SK-N-SH (cell line): Measurements from ENCODE around the gene HILPDA. TPM values are rescaled to one million over a fixed set of nuclear protein-coding genes. Genes with fewer than 3 reads are reported as not detected.

Experiments used
- CTCF ChIA-PET: fragments of 300-600, 350-600 bp; formaldehyde crosslinking; extraction: SDS; loops from one replicate; lab custom pipeline; 2021; lab: Yijun Ruan, JAX
- POLR2A ChIA-PET: fragments of 350-600 bp; sonication (Branson Sonifier 250); formaldehyde crosslinking; extraction: SDS; loops from one replicate; lab custom pipeline; 2020; ENCODE audit warnings: antibody characterized with exemption, inconsistent platforms; lab: Yijun Ruan, JAX
- DNase-seq: peaks from one replicate; pipeline ENCODE4 v3.0.0; 2012
- H2AFZ ChIP-seq: fragments of 200-600 bp; sonication (generic); 2 replicates; pipeline ENCODE4 v1.8.1; 2016; ENCODE audit warnings: antibody characterized with exemption, mild to moderate bottlenecking, low read depth
- H3F3A ChIP-seq: fragments of 200-600 bp; sonication (generic); replicated peaks from 2 replicates; pipeline ENCODE3; 2016; ENCODE audit warnings: antibody characterized with exemption, mild to moderate bottlenecking; ENCODE audit not compliant: insufficient read depth
- H3K27ac ChIP-seq, 2 experiments: fragments of 200-500 bp in 1 of 2; fragments of 200-600 bp in 1 of 2; sonication (Bioruptor generic) in 1 of 2; sonication (generic), shearing (Covaris generic) in 1 of 2; 2 replicates each; pipeline versions ENCODE4 v1.5.1 to v1.6.1; 2014 to 2016; ENCODE audit warnings: low read depth in 2 of 2, inconsistent platforms in 1 of 2, low read length in 1 of 2, mild to moderate bottlenecking in 1 of 2, mixed read lengths in 1 of 2
- H3K27me3 ChIP-seq: fragments of 200-600 bp; sonication (generic), shearing (Covaris generic); 2 replicates; pipeline ENCODE4 v1.6.1; 2016; ENCODE audit warnings: mixed run types; ENCODE audit not compliant: insufficient read depth
- H3K36me3 ChIP-seq, 2 experiments: fragments of 200-500 bp in 1 of 2; fragments of 200-600 bp in 1 of 2; sonication (Bioruptor generic) in 1 of 2; sonication (generic) in 1 of 2; replicated peaks in 1 of 2; 2 replicates each; pipeline versions ENCODE3 to v1.5.1; 2014 to 2016; ENCODE audit warnings: low read length in 1 of 2, mild to moderate bottlenecking in 1 of 2; ENCODE audit not compliant: insufficient read depth in 2 of 2, control insufficient read depth in 1 of 2
- H3K4me1 ChIP-seq, 2 experiments: fragments of 200-500 bp in 1 of 2; fragments of 200-600 bp in 1 of 2; sonication (Bioruptor generic) in 1 of 2; sonication (generic), shearing (Covaris generic) in 1 of 2; 2 replicates each; pipeline versions ENCODE4 v1.5.1 to v1.6.1; 2014 to 2016; ENCODE audit warnings: low read depth in 1 of 2, low read length in 1 of 2, mixed run types in 1 of 2; ENCODE audit not compliant: insufficient read depth in 2 of 2, control insufficient read depth in 1 of 2
- H3K4me2 ChIP-seq: fragments of 200-600 bp; sonication (generic), shearing (Covaris generic); 2 replicates; pipeline ENCODE4 v1.6.1; 2017; ENCODE audit warnings: mixed run types
- H3K4me3 ChIP-seq, 2 experiments: fragments of 200-500 bp in 1 of 2; fragments of 200-600 bp in 1 of 2; sonication (Bioruptor generic) in 1 of 2; sonication (generic), shearing (Covaris generic) in 1 of 2; 2 replicates each; pipeline versions ENCODE4 v1.5.1 to v1.8.1; 2014 to 2016; ENCODE audit warnings: low read depth in 2 of 2, inconsistent platforms in 1 of 2, low read length in 1 of 2, mild to moderate bottlenecking in 1 of 2, mixed read lengths in 1 of 2, moderate library complexity in 1 of 2
- H3K79me2 ChIP-seq: fragments of 200-600 bp; sonication (generic); 2 replicates; pipeline ENCODE4 v1.8.1; 2017; ENCODE audit warnings: mild to moderate bottlenecking; ENCODE audit not compliant: insufficient read depth
- H3K9ac ChIP-seq: fragments of 200-600 bp; sonication (generic); 2 replicates; pipeline ENCODE4 v1.6.1; 2017; ENCODE audit warnings: mixed run types
- H3K9me2 ChIP-seq: fragments of 200-600 bp; sonication (generic); 2 replicates; pipeline ENCODE4 v1.6.1; 2017; ENCODE audit warnings: mixed run types
- H3K9me3 ChIP-seq: fragments of 200-600 bp; sonication (generic); 2 replicates; pipeline ENCODE4 v1.6.1; 2017; ENCODE audit warnings: mixed run types, mild to moderate bottlenecking, moderate library complexity
- H4K20me1 ChIP-seq: fragments of 200-600 bp; sonication (generic); 2 replicates; pipeline ENCODE4 v1.6.1; 2017; ENCODE audit warnings: mild to moderate bottlenecking, mixed run types; ENCODE audit not compliant: insufficient read depth
- CTCF ChIP-seq: fragments of 200-600 bp; sonication (generic); IDR thresholded peaks from 2 replicates; pipeline ENCODE4 v1.6.1; 2017; ENCODE audit warnings: antibody characterized with exemption, mild to moderate bottlenecking, moderate library complexity
- ELF1 ChIP-seq: IDR thresholded peaks from 2 replicates; pipeline ENCODE4 v1.4.0; 2012
- EZH2phosphoT487 ChIP-seq: fragments of 200-600 bp; sonication (generic); IDR thresholded peaks from 2 replicates; pipeline ENCODE4 v1.6.1; 2017; ENCODE audit warnings: low read depth, mixed run types, mild to moderate bottlenecking, antibody characterized with exemption, moderate library complexity, borderline replicate concordance
- GABPA ChIP-seq: IDR thresholded peaks from 2 replicates; pipeline ENCODE4 v1.4.0; 2012; ENCODE audit warnings: low read depth, mild to moderate bottlenecking
- GATA2 ChIP-seq: sonication (generic); formaldehyde crosslinking; IDR thresholded peaks from 2 replicates; pipeline ENCODE4 v1.5.0; 2020; ENCODE audit warnings: mild to moderate bottlenecking, missing genetic modification reagents
- MAX ChIP-seq: IDR thresholded peaks from 2 replicates; pipeline ENCODE4 v1.4.0; 2012; ENCODE audit warnings: low read depth
- MXI1 ChIP-seq: IDR thresholded peaks from 2 replicates; pipeline ENCODE4 v1.6.1; 2012; ENCODE audit warnings: mild to moderate bottlenecking, low read depth, low read length, improper control_type of control experiment
- PBX3 ChIP-seq: IDR thresholded peaks from 2 replicates; pipeline ENCODE4; 2012
- RAD21 ChIP-seq: IDR thresholded peaks from 2 replicates; pipeline ENCODE4 v1.6.1; 2012; ENCODE audit warnings: mild to moderate bottlenecking, low read length
- SIN3A ChIP-seq: IDR thresholded peaks from 2 replicates; pipeline ENCODE4 v1.6.1; 2012; ENCODE audit warnings: low read depth, mild to moderate bottlenecking, low read length, moderate library complexity, borderline replicate concordance
- SMC3 ChIP-seq: IDR thresholded peaks from 2 replicates; pipeline ENCODE4 v1.6.1; 2012; ENCODE audit warnings: low read depth, low read length, improper control_type of control experiment
- TEAD4 ChIP-seq: IDR thresholded peaks from 2 replicates; pipeline ENCODE4 v1.4.0; 2012; ENCODE audit warnings: mild to moderate bottlenecking, borderline replicate concordance; ENCODE audit not compliant: insufficient read depth
- USF2 ChIP-seq: fragments of 150-350 bp; IDR thresholded peaks from 2 replicates; pipeline ENCODE4 v1.6.1; 2017; ENCODE audit warnings: antibody characterized with exemption, low read length, low read depth, borderline replicate concordance
- WGBS: methylation state at CpG from one replicate; pipeline ENCODE4 v1.1.6; 2017; ENCODE audit warnings: low lambda C conversion rate; 5-methylcytosine and 5-hydroxymethylcytosine counted together
- polyA plus RNA-seq, 3 experiments: library from polyadenylated mRNA; depleted of rRNA; stranded (reverse); fragments of >200 nt; gene quantifications; 2 replicates each; pipeline ENCODE4 v1.2.3, GENCODE V29; 2012
- TF ChIP-seq, protein P1 (sequence below): IDR thresholded peaks from 2 replicates; pipeline ENCODE4 v1.4.0; 2012; ENCODE audit warnings: low read depth, borderline replicate concordance
- TF ChIP-seq, protein P2 (sequence below): fragments of 150-350 bp; IDR thresholded peaks from 2 replicates; pipeline ENCODE4 v1.6.1; 2016; ENCODE audit warnings: mild to moderate bottlenecking, low read depth, low read length

Gene HILPDA
- polyA plus RNA-seq, 1 of the 3 experiments (the other 2 are of a cell fraction) = 24.0 TPM

- H3K27ac ChIP-seq = no peak overlapping the region
- H3K27me3 ChIP-seq = no peaks in the 10 kb centered on the region
- ChIA-PET POLR2A (interaction anchor here (0.6 kb wide), 1 partner anchor 12 kb away, joined by 3 read pairs; no protein-coding TSS in a partner anchor), CTCF (interaction anchor here (0.6 to 5.7 kb wide), 7 partner anchors 12 to 204 kb away, joined by 3 to 38 read pairs (median 4); no protein-coding TSS in a partner anchor)
- no peak overlapping the region for H3K4me3 ChIP-seq
- TF ChIP-seq RAD21 (no peak), EZH2phosphoT487 (no peak), GATA2 (CRISPR knock-in tag) (no peak), TEAD4 (no peak)
- TF ChIP-seq, protein P1, sequence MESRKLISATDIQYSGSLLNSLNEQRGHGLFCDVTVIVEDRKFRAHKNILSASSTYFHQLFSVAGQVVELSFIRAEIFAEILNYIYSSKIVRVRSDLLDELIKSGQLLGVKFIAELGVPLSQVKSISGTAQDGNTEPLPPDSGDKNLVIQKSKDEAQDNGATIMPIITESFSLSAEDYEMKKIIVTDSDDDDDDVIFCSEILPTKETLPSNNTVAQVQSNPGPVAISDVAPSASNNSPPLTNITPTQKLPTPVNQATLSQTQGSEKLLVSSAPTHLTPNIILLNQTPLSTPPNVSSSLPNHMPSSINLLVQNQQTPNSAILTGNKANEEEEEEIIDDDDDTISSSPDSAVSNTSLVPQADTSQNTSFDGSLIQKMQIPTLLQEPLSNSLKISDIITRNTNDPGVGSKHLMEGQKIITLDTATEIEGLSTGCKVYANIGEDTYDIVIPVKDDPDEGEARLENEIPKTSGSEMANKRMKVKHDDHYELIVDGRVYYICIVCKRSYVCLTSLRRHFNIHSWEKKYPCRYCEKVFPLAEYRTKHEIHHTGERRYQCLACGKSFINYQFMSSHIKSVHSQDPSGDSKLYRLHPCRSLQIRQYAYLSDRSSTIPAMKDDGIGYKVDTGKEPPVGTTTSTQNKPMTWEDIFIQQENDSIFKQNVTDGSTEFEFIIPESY = no peak
- H3K9ac ChIP-seq = no peak overlapping the region
- no peaks in the 10 kb centered on the region for H3K36me3 ChIP-seq
- DNase-seq = no peak
- no peaks in the 10 kb centered on the region for H3K79me2 ChIP-seq
- H4K20me1 ChIP-seq = no peaks in the 10 kb centered on the region
- H3F3A ChIP-seq = peaks cover 3% of the 10 kb centered on the region
- no peak overlapping the region for H2AFZ ChIP-seq
- no peaks in the 10 kb centered on the region for H3K9me2 ChIP-seq
- peaks cover 0 to 18% of the 10 kb centered on the region in 2 experiments; a peak in 1 of 4 replicates for H3K4me1 ChIP-seq
- no peaks in the 10 kb centered on the region for H3K9me3 ChIP-seq
- 94% methylated on average over 3 of the region's 4 CpGs for WGBS
- no peak overlapping the region for H3K4me2 ChIP-seq
Observed at GRCh38 chr7:128447941-128448564, 7.6 kb upstream of the HILPDA start.

DNA sequence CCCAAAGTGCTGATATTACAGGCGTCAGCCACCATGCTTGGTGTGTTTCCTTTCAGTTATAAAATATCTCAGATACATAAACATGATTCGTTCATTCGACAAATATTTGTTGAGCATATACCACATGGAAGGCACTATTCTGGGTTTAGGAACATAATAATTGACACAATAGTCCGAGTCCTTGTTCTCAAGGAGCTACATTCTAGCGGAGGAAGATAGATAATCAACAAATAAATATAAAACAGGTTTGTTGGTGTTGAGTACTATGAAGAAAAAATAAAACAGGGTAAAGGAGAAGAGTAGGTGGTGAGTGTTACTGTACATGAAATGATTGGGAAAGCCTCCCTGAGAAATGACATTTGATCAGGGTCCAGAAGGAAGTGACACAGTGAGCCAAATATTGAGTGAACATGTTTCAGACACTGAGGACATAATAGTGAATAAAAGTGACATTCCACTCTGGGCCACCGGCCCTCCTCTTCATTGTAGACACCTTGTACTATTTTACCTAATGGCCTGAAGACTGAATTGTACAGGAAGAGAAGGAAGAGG lies 6.9 kb upstream of the HILPDA start:
- DNase-seq = no peak
- Histone ChIP-seq H3K79me2 (no peaks in the 10 kb centered on the region), H3K4me2 (no peak overlapping the region), H3K4me1 (peaks cover 0 to 20% of the 10 kb centered on the region in 2 experiments; a peak in 1 of 4 replicates), H3F3A (peaks cover 3% of the 10 kb centered on the region), H3K27ac (no peak overlapping the region), H2AFZ (no peak overlapping the region), H3K4me3 (no peak overlapping the region), H3K9me2 (no peaks in the 10 kb centered on the region), H3K36me3 (no peaks in the 10 kb centered on the region), H4K20me1 (no peaks in the 10 kb centered on the region), H3K9me3 (no peaks in the 10 kb centered on the region), H3K9ac (no peak overlapping the region), H3K27me3 (no peaks in the 10 kb centered on the region)
- ChIA-PET POLR2A (no interaction called here), CTCF (interaction anchor here (0.8 to 5.7 kb wide), 8 partner anchors 12 to 434 kb away, joined by 3 to 38 read pairs (median 4); no protein-coding TSS in a partner anchor)
- 89% methylated on average over 6 of the region's 6 CpGs for WGBS
- TF ChIP-seq, protein P2, sequence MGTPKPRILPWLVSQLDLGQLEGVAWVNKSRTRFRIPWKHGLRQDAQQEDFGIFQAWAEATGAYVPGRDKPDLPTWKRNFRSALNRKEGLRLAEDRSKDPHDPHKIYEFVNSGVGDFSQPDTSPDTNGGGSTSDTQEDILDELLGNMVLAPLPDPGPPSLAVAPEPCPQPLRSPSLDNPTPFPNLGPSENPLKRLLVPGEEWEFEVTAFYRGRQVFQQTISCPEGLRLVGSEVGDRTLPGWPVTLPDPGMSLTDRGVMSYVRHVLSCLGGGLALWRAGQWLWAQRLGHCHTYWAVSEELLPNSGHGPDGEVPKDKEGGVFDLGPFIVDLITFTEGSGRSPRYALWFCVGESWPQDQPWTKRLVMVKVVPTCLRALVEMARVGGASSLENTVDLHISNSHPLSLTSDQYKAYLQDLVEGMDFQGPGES = no peak
- TF ChIP-seq MXI1 (no peak), CTCF (no peak), PBX3 (no peak), GABPA (no peak), USF2 (no peak), MAX (no peak), SMC3 (no peak), ELF1 (no peak), SIN3A (no peak)
- TF ChIP-seq, protein P1 = no peak
